Measurements from ENCODE around the gene HES4. TPM values are rescaled to one million over a fixed set of nuclear protein-coding genes. Genes with fewer than 3 reads are reported as not detected.
A peak's percentile ranks its signal among the peaks of the same experiment; 100 is the strongest.

HES4 gene
- total and polyA plus RNA-seq, 2 of the 13 experiments (the other 11 are each of a cell fraction or from before 2014, with no cell fraction given), result 8.8 to 10.6 TPM

GRCh38 chr1:1006305-1007159 is 6.6 kb upstream of the HES4 start (continued):
- TF ChIP-seq ATF6 (CRISPR knock-in tag; conservative IDR thresholded peaks at IDR 0.05), result no peak
- no peak for TF ChIP-seq ZNF646 (CRISPR knock-in tag; IDR thresholded peaks at IDR 0.05)
- no peak for TF ChIP-seq ZNF160 (CRISPR knock-in tag; IDR thresholded peaks at IDR 0.05)
- no peak for TF ChIP-seq DNMT1 (CRISPR knock-in tag; IDR thresholded peaks at IDR 0.05)
- peak; percentile 74 to 84 for TF ChIP-seq NR2F1 (CRISPR knock-in tag; IDR thresholded peaks at IDR 0.05)
- no peak for TF ChIP-seq IRX3 (CRISPR knock-in tag; IDR thresholded peaks at IDR 0.05; ENCODE audit: borderline replicate concordance, low read depth)
- TF ChIP-seq ZNF235 (CRISPR knock-in tag; IDR thresholded peaks at IDR 0.05; ENCODE audit: borderline replicate concordance), result peak; percentile 40; the same call in 1 of the 2 replicates
- peak; percentile 79; the same call in 1 of the 2 replicates for TF ChIP-seq HINFP (CRISPR knock-in tag; IDR thresholded peaks at IDR 0.05; ENCODE audit: low read depth)
- no peak for TF ChIP-seq NFIC (IDR thresholded peaks at IDR 0.05; ENCODE audit: low read length)
- TF ChIP-seq MEIS1 (CRISPR knock-in tag; IDR thresholded peaks at IDR 0.05; ENCODE audit: borderline replicate concordance), result peak; percentile 87; the same call in 1 of the 2 replicates
- TF ChIP-seq ZNF563 (CRISPR knock-in tag; IDR thresholded peaks at IDR 0.05), result no peak; the same call in 1 of the 2 replicates
- no peak for TF ChIP-seq SMAD9 (CRISPR knock-in tag; IDR thresholded peaks at IDR 0.05)
- TF ChIP-seq ZNF704 (CRISPR knock-in tag; IDR thresholded peaks at IDR 0.05; ENCODE audit: borderline replicate concordance), result peak; percentile 93
- peak; percentile 74 for TF ChIP-seq TFDP1 (CRISPR knock-in tag; IDR thresholded peaks at IDR 0.05; ENCODE audit: borderline replicate concordance)

All from HepG2 (cell line).